GM12865 (cell line): ENCODE results near the gene UBE2L5.

Source experiments
- DNase-seq: peaks from one replicate; pipeline ENCODE4 v3.0.0; 2010; ENCODE audit warnings: low read depth
- H3K4me3 ChIP-seq: 2 replicates; pipeline ENCODE4 v1.5.1; 2011; ENCODE audit warnings: mild to moderate bottlenecking, low read depth, low read length, control low read depth
- CTCF ChIP-seq: IDR thresholded peaks from 2 replicates; pipeline ENCODE4 v1.5.1; 2011; ENCODE audit warnings: low read length, control low read depth, low read depth, inconsistent platforms; ENCODE audit not compliant: insufficient read depth; ENCODE audit errors: missing control alignments

Gene UBE2L5

GRCh38 chr13:30422054-30422839 is at the start of gene UBE2L5:
Gene UBE2L5 (plus strand): TSS chr13:30422493. CDS start chr13:30427991, 5,498 bp downstream.
- peak within 1 kb of the TSS; percentile 76 for H3K4me3 ChIP-seq
- peak; percentile 83 for DNase-seq
- TF ChIP-seq CTCF: no peak

- DNase-seq: peak; percentile 86
- H3K4me3 ChIP-seq: peak overlapping the region; percentile 73
- no peak for TF ChIP-seq CTCF
Observed at GRCh38 chr13:30373727-30374126, 48.6 kb upstream of the UBE2L5 start.

GRCh38 chr13:30375265-30375835 is 46.9 kb upstream of the UBE2L5 start:
- peak overlapping the region; percentile 73 for H3K4me3 ChIP-seq
- DNase-seq: peak; percentile 45
- no peak for TF ChIP-seq CTCF

- peak overlapping the region; percentile 43 for H3K4me3 ChIP-seq
- TF ChIP-seq CTCF: no peak
- peak; percentile 86 for DNase-seq
Observed at GRCh38 chr13:30376426-30377311, 45.6 kb upstream of the UBE2L5 start.

- no peak for TF ChIP-seq CTCF
- peak overlapping the region; percentile 43 for H3K4me3 ChIP-seq
- DNase-seq: no peak
Observed at GRCh38 chr13:30377312-30377685, 45.0 kb upstream of the UBE2L5 start.

GRCh38 chr13:30378191-30378590 is 44.1 kb upstream of the UBE2L5 start:
- no peak overlapping the region for H3K4me3 ChIP-seq
- TF ChIP-seq CTCF: no peak
- no peak for DNase-seq
